ENCODE results near the gene NCOA7.

Gene NCOA7, protein sequence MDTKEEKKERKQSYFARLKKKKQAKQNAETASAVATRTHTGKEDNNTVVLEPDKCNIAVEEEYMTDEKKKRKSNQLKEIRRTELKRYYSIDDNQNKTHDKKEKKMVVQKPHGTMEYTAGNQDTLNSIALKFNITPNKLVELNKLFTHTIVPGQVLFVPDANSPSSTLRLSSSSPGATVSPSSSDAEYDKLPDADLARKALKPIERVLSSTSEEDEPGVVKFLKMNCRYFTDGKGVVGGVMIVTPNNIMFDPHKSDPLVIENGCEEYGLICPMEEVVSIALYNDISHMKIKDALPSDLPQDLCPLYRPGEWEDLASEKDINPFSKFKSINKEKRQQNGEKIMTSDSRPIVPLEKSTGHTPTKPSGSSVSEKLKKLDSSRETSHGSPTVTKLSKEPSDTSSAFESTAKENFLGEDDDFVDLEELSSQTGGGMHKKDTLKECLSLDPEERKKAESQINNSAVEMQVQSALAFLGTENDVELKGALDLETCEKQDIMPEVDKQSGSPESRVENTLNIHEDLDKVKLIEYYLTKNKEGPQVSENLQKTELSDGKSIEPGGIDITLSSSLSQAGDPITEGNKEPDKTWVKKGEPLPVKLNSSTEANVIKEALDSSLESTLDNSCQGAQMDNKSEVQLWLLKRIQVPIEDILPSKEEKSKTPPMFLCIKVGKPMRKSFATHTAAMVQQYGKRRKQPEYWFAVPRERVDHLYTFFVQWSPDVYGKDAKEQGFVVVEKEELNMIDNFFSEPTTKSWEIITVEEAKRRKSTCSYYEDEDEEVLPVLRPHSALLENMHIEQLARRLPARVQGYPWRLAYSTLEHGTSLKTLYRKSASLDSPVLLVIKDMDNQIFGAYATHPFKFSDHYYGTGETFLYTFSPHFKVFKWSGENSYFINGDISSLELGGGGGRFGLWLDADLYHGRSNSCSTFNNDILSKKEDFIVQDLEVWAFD

DNA sequence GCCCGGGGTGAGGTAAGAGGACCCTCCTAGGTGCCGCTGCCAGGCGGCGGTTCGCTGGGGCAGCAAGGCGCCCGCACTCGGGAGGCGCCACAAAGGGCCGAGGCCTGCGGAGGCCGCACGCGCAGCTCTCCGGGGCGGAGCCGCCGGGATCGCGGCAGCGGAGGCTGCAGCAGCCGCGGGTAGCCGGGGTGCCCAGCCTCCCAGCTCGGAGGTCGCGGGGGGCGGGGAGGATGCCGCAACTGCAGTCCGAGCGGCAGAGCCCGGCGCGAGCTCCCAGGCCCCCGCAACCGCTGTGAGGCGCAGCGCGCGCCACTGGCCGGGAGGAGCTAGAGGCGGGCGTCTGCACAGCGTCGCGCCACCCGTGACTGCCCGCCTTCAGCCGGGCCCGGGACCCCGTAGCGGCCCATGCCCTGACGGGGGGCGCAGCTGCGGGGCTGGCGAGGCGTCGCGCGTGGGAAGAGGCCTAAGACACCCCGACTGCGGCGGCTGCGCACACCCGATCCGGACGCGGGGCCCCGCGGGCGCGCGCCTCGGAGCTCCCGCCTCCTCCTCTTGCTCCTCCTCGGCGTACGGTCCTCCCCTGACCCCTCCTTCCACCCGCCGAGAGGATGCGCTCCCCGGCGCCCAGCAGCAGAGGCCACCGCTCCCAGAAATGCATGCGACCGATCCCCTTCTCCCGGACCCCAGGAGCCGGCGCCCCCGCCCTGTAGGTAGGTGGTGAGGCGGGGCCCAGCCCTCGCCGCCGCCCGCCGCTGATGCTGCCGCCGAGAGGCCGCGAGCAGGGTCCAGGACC is at the start of gene NCOA7:
Gene NCOA7, plus strand, starts transcription at position 603 of the 793 bp plus-strand sequence. CDS start 24,395 bp downstream, outside the sequence.
- DNase-seq: peak; percentile 48

DNA sequence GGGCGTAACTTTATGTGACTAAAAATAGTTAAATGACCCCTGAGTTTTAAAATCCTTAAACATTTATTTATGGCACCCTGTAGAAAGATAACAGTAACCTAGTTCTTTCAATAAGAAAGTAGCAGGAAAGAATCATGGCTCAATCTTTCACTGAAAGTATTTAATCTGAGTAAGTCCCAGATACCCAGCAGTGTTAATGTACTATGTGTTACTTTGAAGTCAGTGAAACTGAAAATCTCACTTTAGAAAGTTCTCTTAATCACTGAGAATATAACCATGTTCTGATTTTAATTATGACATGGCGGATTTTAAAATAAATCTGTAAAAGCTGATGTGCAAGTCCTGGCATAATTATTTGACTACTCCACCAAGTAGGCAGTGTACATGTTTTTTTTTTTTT is 49.4 kb upstream of the NCOA7 start:
- DNase-seq: no peak

DNA sequence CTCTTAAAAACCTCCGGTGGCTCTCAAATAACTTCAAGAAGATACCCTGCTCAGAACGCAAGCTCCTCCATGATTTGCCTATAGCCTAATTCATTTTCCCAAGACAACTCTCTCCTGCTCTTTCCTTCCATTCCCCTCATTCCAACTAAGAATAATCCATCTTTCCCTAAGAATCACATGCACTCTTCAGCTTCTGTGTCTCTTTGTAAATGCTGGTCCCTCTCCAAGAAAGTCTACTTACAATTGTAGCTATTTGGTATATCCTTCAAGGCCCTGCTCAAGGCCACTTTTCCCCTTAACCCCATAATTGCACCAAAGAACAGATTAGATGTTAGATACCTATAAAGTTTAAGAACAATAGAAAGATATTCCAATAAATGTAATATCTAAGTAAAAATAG is 48.7 kb upstream of the NCOA7 start:
- no peak for DNase-seq

DNA sequence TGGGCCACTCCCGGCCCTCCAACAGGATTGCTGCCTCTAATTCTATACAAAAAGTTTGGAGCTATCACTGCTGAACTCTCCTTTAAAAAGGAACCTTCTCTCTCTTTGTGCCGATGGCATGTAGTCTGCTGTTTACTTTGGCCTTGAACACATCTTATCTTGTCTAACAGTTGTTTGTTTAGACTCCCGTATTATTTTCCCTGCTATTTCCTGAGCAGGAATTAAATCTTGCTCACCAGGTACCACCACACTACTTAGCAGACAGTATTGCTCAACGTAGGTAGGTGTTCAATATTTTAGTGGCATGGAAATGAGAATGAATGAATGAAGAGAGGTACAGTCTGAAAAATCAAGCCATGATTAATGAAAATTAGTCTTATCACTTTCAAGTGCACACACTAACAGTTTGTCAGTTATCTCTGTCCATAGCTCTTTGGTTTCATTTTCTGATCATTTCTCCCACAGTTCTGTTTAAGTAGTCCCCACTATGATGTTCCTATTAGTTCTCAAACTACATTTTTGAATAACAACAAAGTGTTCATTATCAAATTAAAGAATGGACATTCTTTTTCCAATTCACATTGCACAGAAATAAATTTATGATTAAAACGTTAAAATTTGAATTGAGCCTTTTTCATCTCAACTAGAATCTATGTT is 48.2 kb upstream of the NCOA7 start:
- DNase-seq: peak; percentile 38

DNA sequence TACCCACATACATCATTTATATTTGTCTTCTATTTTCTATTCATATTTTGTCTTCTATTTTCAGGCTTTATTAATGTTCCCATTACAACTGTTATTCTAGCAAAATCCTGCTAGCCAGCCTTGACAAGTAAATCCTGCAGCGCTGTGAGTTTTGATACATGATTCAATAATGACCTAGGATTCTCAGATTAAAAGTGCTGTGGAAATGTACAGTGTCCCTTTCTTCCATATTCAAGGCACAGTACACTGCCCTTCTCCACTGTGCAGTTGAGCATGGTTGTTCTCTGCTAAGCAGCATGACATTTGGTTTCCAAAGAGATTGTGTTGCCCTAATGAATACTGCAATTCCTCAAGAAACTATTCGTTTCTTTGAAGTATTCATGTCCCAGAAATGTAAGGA is 47.2 kb upstream of the NCOA7 start:
- DNase-seq: no peak

DNA sequence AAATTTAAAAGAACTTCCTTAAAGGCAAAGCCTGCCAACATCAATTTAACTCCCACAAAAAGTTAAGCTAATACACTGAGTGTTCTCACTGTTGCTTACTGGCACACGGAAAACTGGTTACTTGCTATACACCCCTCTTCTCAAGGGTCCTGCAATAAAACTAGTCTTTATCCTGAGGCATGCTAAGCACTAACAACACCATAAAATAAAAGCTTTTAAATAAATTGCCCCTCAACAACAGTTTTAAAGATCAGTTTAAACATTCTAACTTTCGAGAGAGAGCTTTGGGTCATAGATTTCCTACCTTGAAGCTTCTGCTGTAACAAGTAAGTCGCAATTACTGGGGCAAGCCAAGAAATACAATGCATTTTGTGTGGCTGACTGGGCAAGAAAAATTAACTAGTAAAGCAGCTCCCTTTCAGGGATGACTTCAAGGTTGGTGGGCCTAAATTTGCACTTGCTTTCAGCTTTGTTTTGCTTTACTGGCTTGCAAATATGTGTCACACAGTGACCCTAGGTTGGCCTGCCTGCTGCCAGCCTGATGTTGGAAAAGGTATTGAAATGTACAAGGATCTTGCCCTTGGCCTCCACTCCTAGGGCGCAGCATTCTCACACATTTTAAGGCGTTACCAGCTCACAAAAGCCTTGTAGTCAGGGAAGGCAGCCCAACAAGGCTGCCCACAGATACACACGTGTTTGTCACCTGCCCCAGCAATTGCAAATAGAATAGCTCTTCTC is 45.3 kb upstream of the NCOA7 start:
- peak; percentile 6 for DNase-seq

DNA sequence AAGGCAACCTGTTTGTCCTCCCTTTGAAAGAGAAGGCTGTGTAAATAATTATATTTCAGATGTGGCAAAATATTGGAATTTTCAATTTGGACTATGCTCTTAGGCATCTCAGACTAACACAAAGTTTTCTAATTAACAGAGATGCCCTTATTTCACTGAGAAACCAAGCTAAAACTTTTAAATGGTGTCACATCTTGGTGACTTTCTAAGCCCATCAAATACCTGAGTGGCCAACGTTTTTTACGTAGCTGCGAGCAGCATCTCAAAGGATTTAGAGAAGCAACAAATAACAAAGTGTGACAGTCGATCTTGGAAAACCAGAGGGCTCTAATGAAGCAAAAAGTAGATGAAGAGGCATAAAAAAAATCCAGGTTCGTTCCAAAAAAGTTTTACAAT is 44.7 kb upstream of the NCOA7 start:
- no peak for DNase-seq

DNA sequence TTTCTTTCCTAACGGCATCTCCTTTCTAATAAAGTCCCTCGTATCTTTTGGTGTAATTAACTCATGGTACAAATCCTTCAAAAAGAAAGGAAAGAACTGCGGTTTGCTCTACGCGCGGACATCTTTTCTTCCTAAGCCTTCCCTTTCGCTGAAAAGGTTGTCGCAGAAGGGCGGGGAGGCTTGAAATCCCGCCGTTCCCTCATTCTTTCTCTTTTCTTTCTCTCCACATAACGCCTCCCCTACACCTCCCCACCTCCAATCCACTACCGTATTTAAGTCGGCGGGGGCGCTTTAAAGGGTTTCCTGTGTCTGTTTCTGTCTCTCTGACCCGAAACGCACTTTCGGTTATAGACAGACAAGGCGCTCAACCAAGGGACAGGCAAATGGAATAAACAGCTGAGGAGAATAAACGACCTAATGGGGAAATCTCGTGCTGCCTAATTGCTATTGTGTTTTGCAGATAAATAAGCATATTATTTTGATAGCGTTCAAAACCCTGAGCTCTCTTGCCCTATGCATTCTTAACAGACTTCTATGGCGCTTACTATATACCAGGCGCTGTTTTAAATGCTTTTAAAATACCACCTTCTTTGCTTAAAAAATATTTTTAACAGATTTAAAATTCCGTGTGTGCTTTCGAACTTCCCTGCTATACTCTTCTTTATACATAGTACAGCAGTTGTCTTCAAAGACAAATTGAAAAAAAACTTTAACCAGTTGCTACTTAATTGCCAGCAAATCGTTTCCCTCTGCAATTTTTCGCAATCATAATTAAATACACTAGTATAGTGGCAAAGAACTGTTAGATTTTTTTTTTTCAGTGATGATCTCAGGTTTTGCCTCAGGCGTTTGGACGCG is 43.8 kb upstream of the NCOA7 start:
- peak; percentile 60 for DNase-seq

DNA sequence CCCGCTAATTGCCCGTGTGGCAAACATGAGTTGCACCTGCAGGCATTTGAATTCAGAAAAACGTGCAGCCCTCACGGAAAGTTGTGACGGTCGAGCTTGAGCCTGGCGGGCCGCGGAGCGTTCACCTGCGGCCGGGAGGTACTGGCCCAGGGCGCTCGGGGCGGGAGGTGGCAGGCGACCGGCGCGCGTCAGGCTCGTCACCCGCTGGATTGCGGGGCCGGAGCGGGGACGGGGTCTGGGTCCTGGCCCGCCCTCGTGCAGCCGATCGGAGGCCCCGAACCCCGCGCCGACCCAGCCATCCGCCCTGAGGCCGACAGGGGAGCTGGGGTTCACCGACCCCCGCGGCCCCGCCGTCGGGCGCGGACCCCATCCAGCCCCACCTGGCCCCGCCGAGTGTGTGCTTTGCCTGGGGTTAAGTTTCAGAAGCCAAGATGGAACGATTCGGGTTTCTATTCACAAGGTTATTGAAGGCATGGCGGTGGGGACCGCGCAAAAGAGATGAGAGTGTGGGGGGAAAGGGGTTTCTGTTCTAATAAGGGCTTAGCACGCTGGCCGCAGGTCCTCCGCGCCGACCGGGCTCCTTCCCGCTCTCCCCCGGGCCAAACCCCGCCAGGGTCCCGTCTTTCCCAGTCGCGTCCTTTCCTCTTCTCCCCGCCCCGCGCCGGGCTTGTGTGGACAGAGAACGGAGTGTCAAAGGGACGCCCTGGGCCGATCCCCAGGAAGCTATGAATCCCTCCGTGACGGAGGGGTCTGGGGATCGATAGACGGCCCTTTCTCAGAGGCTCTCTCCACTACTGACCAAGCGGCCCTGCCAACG is 43.0 kb upstream of the NCOA7 start:
- DNase-seq: peak; percentile 23

DNA sequence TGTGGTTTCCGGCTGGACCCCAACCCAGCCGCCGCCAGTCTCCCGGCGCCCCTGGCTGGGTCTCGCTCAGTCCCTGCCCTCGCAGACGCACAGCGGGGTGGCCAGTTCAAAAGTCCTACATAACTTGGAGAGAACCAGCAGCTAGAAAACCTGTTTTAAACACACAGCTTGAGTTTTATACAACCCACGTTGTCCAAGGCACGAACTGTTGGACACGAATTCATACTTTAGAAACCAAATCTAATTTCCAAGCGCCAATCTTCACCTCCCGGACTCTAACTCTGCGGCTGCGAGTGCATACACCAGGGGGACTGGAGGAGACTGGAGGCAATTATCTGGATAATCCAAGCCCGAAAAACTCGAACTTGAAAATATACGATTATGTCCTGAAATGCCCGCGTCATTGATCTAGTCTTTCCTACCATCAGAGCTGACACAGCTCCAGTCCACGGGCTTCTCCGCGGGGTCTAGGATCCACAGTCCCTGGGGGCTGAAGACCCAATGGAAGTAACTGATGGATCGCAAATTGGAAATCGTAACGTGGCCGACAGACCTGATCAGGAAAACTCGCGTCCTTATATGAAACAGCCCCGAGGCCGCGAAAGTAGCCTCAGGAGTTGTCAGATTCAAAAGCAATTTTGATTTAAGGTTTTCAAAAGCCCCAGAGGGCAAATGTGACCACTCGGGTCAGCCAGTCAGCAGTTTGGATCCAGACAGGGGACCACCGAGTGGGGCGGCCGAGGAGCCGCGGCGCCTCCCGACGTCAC is 42.2 kb upstream of the NCOA7 start:
- DNase-seq: no peak

DNA sequence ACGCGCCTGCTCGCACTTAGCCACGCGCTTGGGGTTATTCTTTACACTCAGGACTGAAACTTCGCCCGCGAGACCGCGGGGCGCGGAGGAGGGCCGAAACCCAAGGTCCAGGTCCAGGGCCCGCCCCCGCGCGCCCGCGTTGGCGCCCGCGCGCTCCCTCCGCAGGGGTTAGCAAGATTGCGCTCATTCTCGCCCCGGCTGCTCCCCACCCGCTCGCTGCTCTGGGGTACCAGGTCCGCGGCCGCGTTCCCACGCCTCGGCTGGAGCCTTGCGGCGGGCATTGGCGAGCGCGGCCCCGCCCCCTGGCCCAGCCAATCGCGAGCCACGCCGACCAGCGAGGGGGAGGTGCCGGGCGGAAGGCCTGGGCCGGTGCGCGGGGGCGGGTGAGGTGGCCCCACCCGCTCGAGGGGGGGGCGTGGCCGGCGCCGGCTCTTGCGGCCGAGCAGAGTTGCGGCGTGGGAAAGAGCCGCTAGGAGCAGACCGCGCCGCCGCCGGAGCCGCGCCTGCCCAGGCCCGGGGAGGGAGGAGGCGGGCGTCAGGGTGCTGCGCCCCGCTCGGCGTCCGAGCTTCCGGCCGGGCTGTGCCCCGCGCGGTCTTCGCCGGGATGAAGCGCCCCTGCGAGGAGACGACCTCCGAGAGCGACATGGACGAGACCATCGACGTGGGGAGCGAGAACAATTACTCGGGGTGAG is 41.4 kb upstream of the NCOA7 start, which contains the start of gene HEY2:
Gene HEY2, plus strand, starts transcription at position 460 of the 692 bp plus-strand sequence. Its CDS starts 145 bp downstream, at position 605.
- DNase-seq: peak; percentile 79

DNA sequence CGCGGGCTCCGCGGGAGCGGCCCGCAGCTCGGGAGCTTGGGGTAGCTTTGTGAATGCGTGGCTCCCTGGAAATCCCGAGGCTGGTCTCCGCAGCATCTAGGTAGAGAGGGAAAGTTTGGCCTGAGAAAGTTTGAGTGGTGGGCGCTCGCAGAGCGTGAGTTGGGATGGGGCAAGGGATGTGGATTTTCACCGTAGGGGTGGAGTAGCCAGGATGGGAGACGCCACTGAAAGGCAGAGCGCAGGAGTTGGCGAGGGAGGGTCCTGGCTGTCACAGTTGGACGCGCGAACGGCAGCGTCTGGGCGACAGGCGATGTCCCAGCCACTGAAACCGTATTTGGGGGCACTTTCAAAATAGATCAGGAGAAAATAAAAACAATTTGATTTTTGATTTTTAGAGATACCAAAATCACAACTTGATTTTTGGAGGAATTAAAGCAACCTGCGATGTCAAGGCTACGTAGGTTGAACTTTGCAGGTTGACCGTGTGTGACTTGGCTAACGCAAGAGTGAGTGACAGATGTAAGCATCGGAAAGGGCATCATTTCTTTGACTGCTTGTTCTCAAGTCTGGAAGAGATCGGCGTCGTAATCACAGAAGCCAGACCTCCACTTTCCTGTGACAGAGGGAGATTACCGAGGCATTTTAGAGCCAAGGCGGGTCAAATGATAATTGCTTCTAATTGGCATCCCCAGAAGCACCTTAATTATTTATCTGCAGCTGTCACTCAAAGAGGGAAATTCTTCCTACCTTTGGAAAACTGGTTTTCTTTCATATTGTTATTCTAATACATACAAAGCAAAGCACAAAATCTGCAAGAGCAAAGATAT is 40.7 kb upstream of the NCOA7 start:
- DNase-seq: no peak

DNA sequence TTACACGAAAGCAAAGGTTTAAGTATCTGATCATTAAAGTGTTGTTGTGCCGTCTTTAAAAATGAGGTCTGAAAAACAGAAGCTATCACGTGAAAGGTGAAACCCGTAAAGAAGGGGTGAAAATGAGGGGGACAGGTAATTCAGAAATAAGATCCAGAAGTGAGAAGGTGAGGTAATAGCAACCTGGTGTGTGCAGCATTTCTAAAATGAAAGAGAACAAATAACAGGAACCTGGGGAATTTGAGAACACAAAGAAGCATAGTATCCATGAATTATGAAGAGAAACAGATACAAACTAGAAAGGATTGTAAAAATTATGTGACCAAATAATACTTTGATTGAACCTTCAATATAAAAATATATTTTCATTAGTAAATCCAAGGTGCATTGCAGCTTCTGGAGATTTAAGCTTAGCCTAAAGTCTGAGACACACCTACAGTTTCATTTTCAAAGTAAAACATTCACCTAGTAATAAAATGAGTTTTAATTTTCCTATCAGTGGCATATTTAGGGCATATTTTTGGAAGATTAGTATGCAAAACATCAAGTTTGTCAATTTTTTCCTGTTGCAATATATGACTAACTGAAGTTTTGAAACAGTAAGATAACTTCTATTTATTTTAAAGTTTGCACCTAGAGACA is 39.9 kb upstream of the NCOA7 start:
- DNase-seq: no peak

DNA sequence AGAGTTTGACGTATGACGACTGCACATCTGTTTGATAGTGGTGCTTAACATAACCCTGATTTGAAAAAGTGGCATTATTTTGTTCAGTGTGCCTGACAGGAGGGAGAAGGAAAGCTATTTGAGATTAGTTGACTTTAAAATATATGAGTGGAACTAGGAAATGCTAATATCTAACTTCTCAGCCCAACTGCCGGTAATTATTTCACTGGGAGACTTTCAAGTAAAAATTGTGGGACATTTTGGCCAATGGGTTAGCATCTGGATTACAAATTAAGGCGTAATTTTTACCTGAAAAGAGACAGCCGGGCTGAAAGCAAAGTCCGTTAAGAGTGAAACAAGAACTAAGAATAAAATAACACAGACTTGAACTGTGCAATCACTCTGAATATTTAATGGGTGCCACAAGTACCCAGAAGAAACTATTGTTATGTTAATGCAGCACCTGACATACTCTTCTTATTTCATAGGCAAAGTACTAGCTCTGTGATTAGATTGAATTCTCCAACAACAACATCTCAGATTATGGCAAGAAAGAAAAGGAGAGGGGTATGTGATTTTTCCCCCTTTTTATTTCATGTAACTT is 39.3 kb upstream of the NCOA7 start:
- DNase-seq: no peak

DNA sequence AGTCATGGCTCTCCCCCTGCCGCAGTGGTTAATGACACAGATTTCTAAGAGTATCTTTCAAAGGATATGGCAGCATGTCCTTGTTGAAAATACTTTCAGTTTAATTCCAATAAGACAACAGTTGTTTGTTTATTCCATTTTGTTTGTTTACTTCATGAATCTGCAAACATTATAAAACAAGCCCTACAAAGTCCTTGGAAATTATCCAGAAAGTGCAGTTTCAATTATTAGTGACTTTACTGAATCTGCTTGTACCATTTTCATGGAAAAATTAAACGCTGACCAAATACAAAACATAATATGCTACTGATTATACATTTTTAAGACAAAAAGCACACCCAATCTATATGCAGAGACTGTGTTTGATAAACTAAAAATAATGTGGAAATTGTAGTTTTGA is 38.0 kb upstream of the NCOA7 start:
- no peak for DNase-seq

DNA sequence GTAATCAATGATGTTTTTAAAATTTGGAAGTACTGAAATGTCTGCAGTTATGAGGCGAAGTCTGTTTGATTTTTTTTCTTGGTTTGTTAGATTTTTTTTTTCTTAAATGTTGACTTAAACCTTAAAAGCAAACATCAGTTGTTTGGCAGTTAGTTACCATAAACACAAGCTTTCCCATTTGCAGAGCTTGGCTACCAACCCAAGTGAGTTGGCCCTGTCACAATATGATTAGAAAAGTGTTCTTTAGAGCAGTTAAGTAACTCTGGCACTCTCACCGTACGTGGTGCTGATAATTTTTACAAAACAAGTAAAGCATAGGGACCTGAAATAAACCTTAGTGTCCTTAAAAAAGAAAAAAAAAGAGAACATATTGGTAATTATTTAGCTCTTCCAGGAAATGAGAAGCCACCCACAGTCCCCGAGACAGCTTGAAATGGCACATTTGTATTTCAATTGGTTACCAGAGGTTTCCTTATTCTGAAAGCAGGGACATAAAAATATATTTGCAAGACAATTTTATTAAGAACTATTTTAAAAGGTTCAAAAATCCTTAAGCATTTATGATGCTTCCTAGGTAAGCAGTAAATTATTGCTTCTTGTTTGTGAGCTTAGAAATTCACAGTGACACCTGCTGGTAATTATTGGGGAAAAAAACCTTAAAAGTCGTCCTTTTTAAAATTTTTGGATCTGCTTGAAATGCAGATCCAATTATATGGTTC is 37.4 kb upstream of the NCOA7 start:
- peak; percentile 33 for DNase-seq
